ENCODE results near the gene DTYMK. TPM values are rescaled to one million over a fixed set of nuclear protein-coding genes. Genes with fewer than 3 reads are reported as not detected.

Gene DTYMK
- total and polyA plus RNA-seq, 10 of the 15 experiments (the other 5 are each of a cell fraction or from before 2014, with no cell fraction given), result 7.0 to 220 (median 59.3) TPM

GRCh38 chr2:241637018-241637794 is 49.4 kb downstream of the DTYMK start, which contains the start of the genes ATG4B and THAP4 (continued):
- TF ChIP-seq CUX1 (IDR thresholded peaks at IDR 0.05; ENCODE audit: insufficient replicate concordance, low read depth, low read length), result no peak
- TF ChIP-seq IKZF2 (IDR thresholded peaks at IDR 0.05), result no peak
- TF ChIP-seq ZNF687 (IDR thresholded peaks at IDR 0.05), result no peak
- 0 out of 3 replicates have a peak, but pooled peaks have one; percentile 33 for TF ChIP-seq POU2F2 (IDR thresholded peaks at IDR 0.05; ENCODE audit: borderline replicate concordance, low read depth, low read length)
- TF ChIP-seq ZSCAN29 (IDR thresholded peaks at IDR 0.05), result no peak
- TF ChIP-seq NFXL1 (IDR thresholded peaks at IDR 0.05; ENCODE audit: borderline replicate concordance), result no peak
- no peak; the same call in 1 of the 2 replicates for TF ChIP-seq NKRF (conservative IDR thresholded peaks at IDR 0.05)
- no peak for TF ChIP-seq SUZ12 (IDR thresholded peaks at IDR 0.05; ENCODE audit: unreplicated experiment)
- peak; percentile 76; the same call in 1 of the 2 replicates for TF ChIP-seq ATF3 (IDR thresholded peaks at IDR 0.05; ENCODE audit: borderline replicate concordance, extremely low read depth, low read depth, low read length)
- TF ChIP-seq BCLAF1 (IDR thresholded peaks at IDR 0.05), result no peak
- TF ChIP-seq TCF12 (IDR thresholded peaks at IDR 0.05; ENCODE audit: low read depth, low read length), result 0 out of 2 replicates have a peak, but pooled peaks have one; percentile 29
- peak; percentile 52 for TF ChIP-seq LARP7 (IDR thresholded peaks at IDR 0.05)
- peak; percentile 48; the same call in 1 of the 2 replicates for TF ChIP-seq ESRRA (IDR thresholded peaks at IDR 0.05; ENCODE audit: low read length)
- TF ChIP-seq TBL1XR1 (IDR thresholded peaks at IDR 0.05; ENCODE audit: low read depth, low read length), result no peak

All from GM12878 (cell line).